AG10803 (cell line): ENCODE data around the gene TAF5L.
A peak's percentile ranks its signal among the peaks of the same experiment; 100 is the strongest.
"Not testable (repeated sequence)": the region's sequence is repeated elsewhere in the genome, so short reads cannot be mapped to it uniquely, and the experiment has no call there.

Source experiments
- DNase-seq: peaks from one replicate; pipeline ENCODE4 v3.0.0; 2010; ENCODE audit warnings: low read depth
- H3K4me3 ChIP-seq: 2 replicates; pipeline ENCODE4 v1.5.1; 2011; ENCODE audit warnings: mild to moderate bottlenecking, low read length, control low read depth
- TF ChIP-seq, protein P1 (sequence below): conservative IDR thresholded peaks from 2 replicates; pipeline ENCODE4 v1.5.1; 2011; ENCODE audit warnings: mild to moderate bottlenecking, low read length, control low read depth, inconsistent platforms

TAF5L gene

DNA sequence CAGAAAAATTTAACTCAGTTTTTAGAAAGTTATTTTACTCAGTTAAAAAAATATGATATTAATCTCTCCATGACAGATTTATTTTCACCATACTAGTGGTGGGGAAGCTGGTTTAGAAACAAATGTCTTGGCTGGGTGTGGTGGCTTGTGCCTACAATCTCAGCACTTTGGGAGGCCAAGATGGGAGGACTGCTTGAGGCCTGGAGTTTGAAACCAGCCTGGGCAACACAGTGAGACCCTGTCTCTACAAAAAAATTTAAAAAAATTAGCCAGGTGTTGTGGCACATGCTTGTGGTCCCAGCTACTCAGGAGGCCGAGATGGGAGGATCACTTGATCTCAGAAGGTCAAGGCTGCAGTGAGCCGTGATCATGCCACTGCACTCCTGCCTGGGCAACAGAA lies 17.3 kb downstream of the TAF5L start:
- DNase-seq, result no peak
- TF ChIP-seq, protein P1, sequence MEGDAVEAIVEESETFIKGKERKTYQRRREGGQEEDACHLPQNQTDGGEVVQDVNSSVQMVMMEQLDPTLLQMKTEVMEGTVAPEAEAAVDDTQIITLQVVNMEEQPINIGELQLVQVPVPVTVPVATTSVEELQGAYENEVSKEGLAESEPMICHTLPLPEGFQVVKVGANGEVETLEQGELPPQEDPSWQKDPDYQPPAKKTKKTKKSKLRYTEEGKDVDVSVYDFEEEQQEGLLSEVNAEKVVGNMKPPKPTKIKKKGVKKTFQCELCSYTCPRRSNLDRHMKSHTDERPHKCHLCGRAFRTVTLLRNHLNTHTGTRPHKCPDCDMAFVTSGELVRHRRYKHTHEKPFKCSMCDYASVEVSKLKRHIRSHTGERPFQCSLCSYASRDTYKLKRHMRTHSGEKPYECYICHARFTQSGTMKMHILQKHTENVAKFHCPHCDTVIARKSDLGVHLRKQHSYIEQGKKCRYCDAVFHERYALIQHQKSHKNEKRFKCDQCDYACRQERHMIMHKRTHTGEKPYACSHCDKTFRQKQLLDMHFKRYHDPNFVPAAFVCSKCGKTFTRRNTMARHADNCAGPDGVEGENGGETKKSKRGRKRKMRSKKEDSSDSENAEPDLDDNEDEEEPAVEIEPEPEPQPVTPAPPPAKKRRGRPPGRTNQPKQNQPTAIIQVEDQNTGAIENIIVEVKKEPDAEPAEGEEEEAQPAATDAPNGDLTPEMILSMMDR, result no peak
- no peak overlapping the region for H3K4me3 ChIP-seq

DNA sequence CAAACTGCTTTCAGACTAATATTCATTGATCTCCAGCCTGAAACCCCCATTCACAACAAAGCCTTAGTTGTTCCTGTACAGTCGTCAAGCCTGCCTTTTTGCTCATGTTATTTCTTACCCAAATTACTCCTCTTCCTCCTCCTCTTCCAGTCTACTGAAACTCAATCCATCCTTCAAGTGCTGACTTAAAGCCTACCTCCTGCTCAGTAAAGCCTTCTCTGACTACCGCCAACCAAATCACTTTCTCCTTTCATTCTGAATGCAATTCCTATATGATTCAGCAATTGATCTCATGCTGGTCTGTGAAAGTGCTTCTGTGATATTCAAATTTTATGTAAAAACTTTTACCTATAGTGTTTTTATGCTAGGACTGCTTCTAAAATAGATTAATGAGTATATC lies 18.6 kb downstream of the TAF5L start:
- no peak overlapping the region for H3K4me3 ChIP-seq
- no peak for DNase-seq
- TF ChIP-seq, protein P1, result no peak

DNA sequence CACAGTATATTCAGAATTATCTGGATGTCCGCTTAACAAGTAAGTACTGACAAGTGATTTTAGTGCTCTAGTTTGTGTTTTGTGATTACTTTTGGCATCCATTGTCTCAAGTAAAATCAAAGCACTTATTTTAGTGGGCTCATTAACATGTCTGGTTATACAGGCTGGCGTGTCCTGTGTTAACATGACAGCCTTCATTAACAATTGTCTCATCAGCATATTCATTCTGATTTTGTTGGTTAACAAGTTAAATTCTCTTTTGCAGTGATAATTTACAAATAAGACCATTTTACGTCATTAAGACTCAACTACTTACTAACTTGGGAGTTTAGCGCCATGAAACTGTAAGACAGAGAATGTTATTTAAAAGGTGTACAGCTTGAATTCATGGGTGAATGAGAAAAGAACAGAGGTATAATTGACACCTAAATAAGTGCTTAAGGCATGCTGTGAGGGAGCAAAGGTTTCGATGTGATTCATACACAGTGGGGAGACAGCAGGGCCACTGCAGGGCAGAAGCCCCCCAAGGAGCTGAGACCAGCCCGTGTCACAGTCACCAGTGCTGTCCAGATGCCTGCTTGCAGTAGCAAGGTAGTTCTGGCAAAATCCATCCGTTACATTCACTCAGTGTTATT lies 22.4 kb downstream of the TAF5L start:
- no peak for DNase-seq
- no peak overlapping the region for H3K4me3 ChIP-seq
- TF ChIP-seq, protein P1, result no peak

DNA sequence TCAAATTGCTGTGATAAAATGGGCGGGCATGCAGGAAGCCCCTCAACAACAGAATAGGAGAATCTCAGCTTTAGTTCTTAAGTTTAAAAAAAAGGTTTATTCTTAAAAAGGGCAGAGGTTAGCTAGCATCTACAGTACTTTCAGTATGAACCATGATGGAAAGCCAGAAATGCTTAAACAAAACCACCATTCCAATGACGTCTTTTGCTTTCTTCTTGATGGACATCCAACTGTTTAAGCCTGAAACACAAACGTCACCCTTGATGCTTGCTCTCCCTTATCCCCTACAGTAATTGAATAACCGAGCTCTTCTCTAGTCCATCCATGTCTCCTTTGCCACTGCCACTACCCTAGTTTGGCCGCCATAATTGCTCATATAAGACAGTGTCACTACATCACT lies 25.7 kb downstream of the TAF5L start:
- DNase-seq, result no peak
- TF ChIP-seq, protein P1, result no peak
- no peak overlapping the region for H3K4me3 ChIP-seq

DNA sequence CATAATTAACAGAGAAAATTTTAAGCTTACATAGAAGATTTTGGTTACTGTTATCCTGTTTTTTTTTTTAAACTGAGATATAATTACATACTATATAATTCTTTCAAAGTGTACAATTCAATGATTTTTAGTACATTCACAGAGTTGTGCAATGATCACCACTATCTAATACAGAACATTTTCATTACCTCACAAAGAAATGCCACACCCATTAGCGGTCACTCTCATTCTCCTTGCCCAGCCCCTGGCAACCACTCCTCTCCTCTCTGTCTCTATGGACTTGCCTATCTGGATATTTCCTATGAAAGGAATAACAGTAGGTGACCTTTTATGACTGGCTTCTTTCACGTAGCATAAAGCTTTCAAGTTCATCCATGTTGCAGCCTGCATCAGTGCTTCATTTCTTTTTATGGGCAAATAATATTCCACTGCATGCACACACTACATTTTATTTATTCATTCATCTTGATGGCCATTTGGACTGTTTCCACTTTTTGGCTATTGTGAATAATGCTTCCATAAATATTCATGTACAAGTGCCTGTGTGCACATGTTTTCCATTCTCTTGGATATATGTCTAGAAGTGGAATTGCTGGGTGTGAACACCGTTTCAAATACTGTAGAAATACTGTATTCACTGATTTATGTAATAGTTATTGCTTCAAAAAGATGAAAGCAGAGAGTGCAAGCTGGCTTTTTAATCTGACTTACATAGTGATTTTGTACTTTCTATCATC lies 26.5 kb downstream of the TAF5L start:
- no peak overlapping the region for H3K4me3 ChIP-seq
- TF ChIP-seq, protein P1, result no peak
- no peak for DNase-seq

DNA sequence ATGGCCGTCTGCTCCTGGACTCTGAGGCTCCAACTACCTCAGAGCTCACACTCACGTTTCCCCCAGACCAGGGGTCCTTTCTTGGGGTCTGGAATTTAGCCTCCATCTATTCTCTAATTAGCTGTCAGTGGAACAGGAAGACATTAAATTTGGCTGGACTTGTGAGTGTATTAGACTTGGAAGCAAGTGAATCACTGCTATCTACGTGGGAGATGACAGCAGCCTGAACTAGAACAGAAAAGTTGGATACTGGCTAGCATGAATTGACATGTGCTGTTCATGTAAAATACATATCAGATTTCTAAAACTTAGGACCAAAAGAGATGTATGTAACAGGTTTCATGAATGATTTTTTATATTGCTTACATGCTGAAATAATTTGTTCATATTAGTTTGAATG lies 28.0 kb downstream of the TAF5L start:
- no peak overlapping the region for H3K4me3 ChIP-seq
- TF ChIP-seq, protein P1, result no peak
- DNase-seq, result peak; percentile 33

DNA sequence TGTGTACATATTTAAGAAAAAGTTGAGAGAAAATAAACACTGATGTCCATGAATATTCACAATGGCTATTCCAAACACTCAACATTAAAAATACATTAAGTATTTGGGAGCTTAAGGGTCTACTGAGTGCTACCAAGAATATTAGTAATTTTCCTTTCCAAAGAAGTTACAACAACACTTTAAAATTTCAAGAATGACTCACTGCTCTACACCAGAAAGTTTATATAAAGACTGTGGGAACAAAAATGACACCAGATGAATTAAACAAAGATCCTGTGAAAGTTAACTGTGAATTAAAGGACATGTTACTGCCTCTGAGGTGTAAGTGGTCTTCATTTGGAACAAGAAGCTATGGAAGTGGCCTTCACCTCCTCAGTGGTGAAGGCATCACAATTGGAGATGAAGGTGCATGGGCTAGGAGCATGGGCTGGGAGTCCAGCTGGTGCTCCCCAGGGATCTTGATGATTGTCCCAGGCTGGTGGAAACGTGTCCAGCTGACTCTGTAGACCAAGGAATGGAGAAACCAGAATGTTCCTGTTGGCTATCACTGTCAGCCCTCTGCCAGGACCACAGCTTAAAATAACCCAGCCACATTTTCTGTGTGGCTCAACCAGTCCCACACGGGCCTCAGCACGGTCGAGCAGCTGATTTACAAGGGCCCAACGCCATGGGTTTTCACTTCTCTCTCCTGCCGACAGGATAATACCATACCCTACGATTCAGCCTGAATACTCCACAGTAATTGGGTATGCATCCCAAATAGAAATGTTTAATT lies 28.8 kb downstream of the TAF5L start:
- H3K4me3 ChIP-seq, result no peak overlapping the region
- DNase-seq, result peak; percentile 84
- TF ChIP-seq, protein P1, result peak; percentile 21; the same call in 1 of the 2 replicates

DNA sequence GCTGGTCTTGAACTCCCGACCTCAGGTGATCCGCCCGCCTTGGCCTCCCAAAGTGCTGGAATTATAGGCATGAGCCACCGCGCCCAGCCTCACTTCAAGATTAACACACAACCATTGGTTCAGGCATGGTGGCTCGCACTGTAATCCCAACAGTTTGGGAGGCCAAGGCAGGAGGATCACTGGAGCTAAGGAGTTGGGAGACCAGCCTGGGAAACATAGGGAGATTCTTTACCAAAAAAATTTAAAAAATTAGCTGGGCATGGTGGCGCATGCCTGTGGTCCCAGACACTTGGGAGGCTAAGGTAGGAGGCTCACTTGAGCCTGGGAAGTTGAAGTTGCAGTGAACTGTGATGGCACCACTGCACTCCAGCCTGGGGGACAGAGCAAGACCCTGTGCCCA lies 30.0 kb downstream of the TAF5L start:
- peak; percentile 9 for DNase-seq
- H3K4me3 ChIP-seq, result not testable (repeated sequence)
